NCI-H524 treated with DMSO at 0.1 percent for 48 hours (cell line): ENCODE measurements around the gene GUF1.
"Not testable (repeated sequence)": the region's sequence is repeated elsewhere in the genome, so short reads cannot be mapped to it uniquely, and the experiment has no call there.

ENCODE experiments used
- DNase-seq: peaks from one replicate; lab custom pipeline; 2025; lab: John Stamatoyannopoulos, UW

GUF1 gene

GRCh38 chr4:44704673-44705072 is 26.5 kb downstream of the GUF1 start:
- DNase-seq, result no peak

GRCh38 chr4:44713125-44713524 is 34.9 kb downstream of the GUF1 start:
- no peak for DNase-seq

- DNase-seq, result no peak
These were observed 38.4 kb downstream of the GUF1 start for GRCh38 chr4:44716597-44716996.

- no peak for DNase-seq
These were observed 42.2 kb downstream of the GUF1 start for GRCh38 chr4:44720371-44720770.

GRCh38 chr4:44722001-44722400 is 43.8 kb downstream of the GUF1 start:
- no peak for DNase-seq

GRCh38 chr4:44725166-44725565 is 46.9 kb downstream of the GUF1 start:
- no peak for DNase-seq

- DNase-seq, result no peak
These were observed 47.5 kb downstream of the GUF1 start for GRCh38 chr4:44725726-44726037.

GRCh38 chr4:44726038-44726871 is 48.0 kb downstream of the GUF1 start, which contains the start of gene GNPDA2:
Gene GNPDA2, minus strand, starts transcription at chr4:44726556. Its CDS starts 4,349 bp downstream, at chr4:44722207.
- peak; percentile 71 for DNase-seq

- DNase-seq, result no peak
These were observed 49.3 kb downstream of the GUF1 start for GRCh38 chr4:44727471-44727870.

- not testable (repeated sequence) for DNase-seq
These were observed 50.5 kb downstream of the GUF1 start for GRCh38 chr4:44728694-44729093.

- no peak for DNase-seq
These were observed 58.7 kb downstream of the GUF1 start for GRCh38 chr4:44736900-44737299.

- no peak for DNase-seq
These were observed 60.4 kb downstream of the GUF1 start for GRCh38 chr4:44738615-44739014.

- no peak for DNase-seq
These were observed 62.0 kb downstream of the GUF1 start for GRCh38 chr4:44740201-44740600.
